ENCODE data around the gene LENG9. TPM values are rescaled to one million over a fixed set of nuclear protein-coding genes. Genes with fewer than 3 reads are reported as not detected.

Gene LENG9
- total RNA-seq, 2 experiments from 2014 or later: 5.3 to 5.6 TPM

DNA sequence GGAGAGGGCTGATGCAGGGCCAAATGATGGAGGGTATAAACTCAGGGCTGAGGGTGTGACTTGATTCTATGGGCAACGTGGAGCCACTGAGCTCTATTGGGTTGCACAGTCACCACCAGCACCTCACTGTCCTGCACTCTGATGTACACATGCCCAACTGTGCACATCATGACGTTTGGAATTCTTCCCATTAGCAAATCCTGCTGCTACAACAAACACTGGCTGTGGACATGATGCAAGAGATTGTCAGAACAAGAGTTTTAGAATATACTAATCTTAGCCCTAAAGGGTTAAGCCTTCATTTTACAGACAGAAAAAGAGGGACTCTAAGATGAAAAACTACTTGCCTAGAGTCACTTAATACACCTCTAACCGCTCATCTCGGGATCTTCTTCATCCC lies 50.7 kb downstream of the LENG9 start:
- CTCF ChIA-PET: no interaction called here

More for the DNA sequence above, 50.7 kb downstream of the LENG9 start:
- H3K4me3 Mint-ChIP-seq: no peak overlapping the region
- peaks cover 6% of the 10 kb centered on the region for H3K9me3 Mint-ChIP-seq
- H3K27me3 Mint-ChIP-seq: peaks cover 30% of the 10 kb centered on the region
- POLR2A ChIA-PET: no interaction called here
- intact Hi-C loops (cut with micrococcal nuclease): no loop called here
- no peak for DNase-seq
- H3K4me1 Mint-ChIP-seq (ENCODE audit: low read depth): peaks cover 9% of the 10 kb centered on the region
- no peak overlapping the region for H3K27ac Mint-ChIP-seq
- H3K36me3 Mint-ChIP-seq: peaks cover 2% of the 10 kb centered on the region

Other genes with a start within 250 kb of the LENG9 start
- gene LILRB3, start 240.8 kb downstream of the LENG9 start, total RNA-seq: 1 to 10 TPM in 1 of 2 experiments, under 1 TPM in 1; 0.68 to 1.6 TPM
- gene LILRA6, start 221.0 kb downstream of the LENG9 start, total RNA-seq: under 1 TPM in 1 of 2 experiments, not detected in 1; 0.26 TPM
- gene LILRB5, start 206.5 kb downstream of the LENG9 start, total RNA-seq: not detected
- gene LILRB2, start 182.7 kb downstream of the LENG9 start, total RNA-seq: not detected
- gene LILRA5, start 150.6 kb downstream of the LENG9 start, total RNA-seq: not detected
- gene LILRA4, start 124.6 kb downstream of the LENG9 start, total RNA-seq: not detected
- 1 to 10 TPM; 4.9 to 5.7 TPM for gene LAIR1, start 98.8 kb downstream of the LENG9 start, total RNA-seq
- gene TTYH1, start 48.3 kb downstream of the LENG9 start, total RNA-seq: not detected
- gene LENG8, start 14.6 kb downstream of the LENG9 start, total RNA-seq: 100 to 1,000 TPM; 163 to 176 TPM
- not detected for gene CDC42EP5, start 9.5 kb upstream of the LENG9 start, total RNA-seq
- gene LAIR2, start 39.1 kb upstream of the LENG9 start, total RNA-seq: not detected
- gene LILRA2, start 110.0 kb upstream of the LENG9 start, total RNA-seq: not detected
- gene LILRA1, start 129.9 kb upstream of the LENG9 start, total RNA-seq: not detected
- not detected for gene LILRB1, start 166.7 kb upstream of the LENG9 start, total RNA-seq
- gene LILRB4, start 199.2 kb upstream of the LENG9 start, total RNA-seq: not detected

All from activated CD4-positive, alpha-beta memory T cell treated with anti-CD3 and anti-CD28 coated beads for 36 hours (primary cell).